HCT116 (cell line): ENCODE results near the gene SLC16A13. TPM values are rescaled to one million over a fixed set of nuclear protein-coding genes. Genes with fewer than 3 reads are reported as not detected.

ENCODE experiments used
- ATAC-seq: fragments of 200-7000 bp; cut with Tn5 transposase; 2 replicates; pipeline ENCODE4 v1.9.1; 2020; ENCODE audit warnings: mild to moderate bottlenecking, moderate library complexity
- BruUV-seq: library from RNA; stranded (reverse); fragments of 400-500 nt; replicated peaks from 2 replicates; lab custom pipeline; 2021; lab: Mats Ljungman, UMichigan
- CTCF ChIA-PET: fragments of 300-600 bp; sonication (Branson Sonifier 250); formaldehyde crosslinking; loops from one replicate; lab custom pipeline; 2021; ENCODE audit warnings: antibody characterized with exemption; lab: Charles Lee
- POLR2A ChIA-PET: fragments of 300-600, 350-600 bp; sonication (Branson Sonifier 250); formaldehyde crosslinking; loops from one replicate; lab custom pipeline; 2021; ENCODE audit warnings: antibody characterized with exemption; lab: Charles Lee
- RAD21 ChIA-PET, 2 experiments: fragments of 300-600 bp; sonication (Branson Sonifier 250); formaldehyde crosslinking; loops; one replicate each; lab custom pipeline; 2023; ENCODE audit warnings: low total read pairs in 2 of 2; ENCODE audit not compliant: uncharacterized antibody in 2 of 2, unreplicated experiment in 2 of 2, low non-redundant PET in 1 of 2; lab: Charles Lee
- DNase-seq: peaks from one replicate; pipeline ENCODE4 v3.0.0-alpha.2; 2010; ENCODE audit warnings: low read depth, low spot score
- H2AFZ ChIP-seq: fragments of 200-600 bp; shearing (Covaris generic), sonication (generic); 2 replicates; pipeline ENCODE4 v1.6.1; 2017; ENCODE audit warnings: low read depth, mixed run types, mixed read lengths, antibody characterized with exemption, low read length; ENCODE audit not compliant: poor library complexity, severe bottlenecking
- H3K27ac ChIP-seq: 2 replicates; pipeline ENCODE4 v1.5.1; 2012; ENCODE audit warnings: low read depth, low read length
- H3K27me3 ChIP-seq: fragments of 200-600 bp; sonication (generic); 2 replicates; pipeline ENCODE4 v1.6.1; 2016; ENCODE audit warnings: mixed run types, low read length, mixed read lengths; ENCODE audit not compliant: insufficient read depth
- H3K36me3 ChIP-seq, 2 experiments: fragments of 200-500 bp in 1 of 2; fragments of 200-600 bp in 1 of 2; sonication (Bioruptor generic) in 1 of 2; sonication (generic) in 1 of 2; 2 replicates each; pipeline versions ENCODE4 v1.5.1 to v1.6.1; 2014 to 2016; ENCODE audit warnings: low read length in 2 of 2, inconsistent platforms in 1 of 2, mixed read lengths in 1 of 2, mixed run types in 1 of 2; ENCODE audit not compliant: insufficient read depth in 2 of 2, control insufficient read depth in 1 of 2
- H3K4me1 ChIP-seq, 2 experiments: fragments of 200-600 bp in 1 of 2; sonication (generic) in 1 of 2; 2 replicates each; pipeline versions ENCODE4 v1.5.1 to v1.6.1; 2012 to 2017; ENCODE audit warnings: low read length in 2 of 2, inconsistent platforms in 1 of 2, mild to moderate bottlenecking in 1 of 2, mixed read lengths in 1 of 2, mixed run types in 1 of 2, moderate library complexity in 1 of 2; ENCODE audit not compliant: insufficient read depth in 2 of 2, control insufficient read depth in 1 of 2
- H3K4me2 ChIP-seq: fragments of 200-600 bp; sonication (generic); 2 replicates; pipeline ENCODE4 v1.6.1; 2017; ENCODE audit warnings: mixed run types, low read length, mixed read lengths
- H3K4me3 ChIP-seq, 2 experiments: fragments of 200-600 bp in 1 of 2; sonication (generic) in 1 of 2; replicated peaks in 1 of 2; 2 replicates each; pipeline ENCODE4 v1.5.1; 2011 to 2016; ENCODE audit warnings: low read length in 2 of 2, control low read depth in 1 of 2, low read depth in 1 of 2, mild to moderate bottlenecking in 1 of 2, mixed read lengths in 1 of 2, mixed run types in 1 of 2
- H3K79me2 ChIP-seq: fragments of 200-600 bp; sonication (generic); 2 replicates; pipeline ENCODE4 v1.6.1; 2017; ENCODE audit warnings: mild to moderate bottlenecking, mixed run types, low read length, moderate library complexity, mixed read lengths; ENCODE audit not compliant: insufficient read depth
- H3K9ac ChIP-seq: fragments of 200-600 bp; sonication (generic); 2 replicates; pipeline ENCODE4 v1.6.1; 2016; ENCODE audit warnings: low read length, mixed read lengths
- H3K9me2 ChIP-seq: fragments of 200-600 bp; sonication (generic), shearing (Covaris generic); 2 replicates; pipeline ENCODE4 v1.6.1; 2017; ENCODE audit warnings: mixed run types, mild to moderate bottlenecking, moderate library complexity; ENCODE audit not compliant: insufficient read depth
- H3K9me3 ChIP-seq, 2 experiments: fragments of 200-500 bp in 1 of 2; fragments of 200-600 bp in 1 of 2; sonication (Bioruptor generic) in 1 of 2; sonication (generic) in 1 of 2; 2 replicates each; pipeline ENCODE4 v1.6.1; 2014 to 2017; ENCODE audit warnings: low read length in 2 of 2, mixed read lengths in 2 of 2, inconsistent platforms in 1 of 2, low read depth in 1 of 2, mild to moderate bottlenecking in 1 of 2, mixed run types in 1 of 2, moderate library complexity in 1 of 2; ENCODE audit not compliant: control insufficient read depth in 1 of 2, insufficient read depth in 1 of 2
- H4K20me1 ChIP-seq: fragments of 200-600 bp; sonication (generic), shearing (Covaris generic); 2 replicates; pipeline ENCODE4 v1.6.1; 2017; ENCODE audit warnings: mixed run types, mild to moderate bottlenecking, moderate library complexity; ENCODE audit not compliant: insufficient read depth
- ATF3 ChIP-seq: IDR thresholded peaks from 2 replicates; pipeline ENCODE4 v1.6.1; 2012
- CEBPB ChIP-seq: IDR thresholded peaks from 2 replicates; pipeline ENCODE4 v1.6.1; 2012; ENCODE audit warnings: low read depth
- CTCF ChIP-seq, 3 experiments: fragments of 200-600 bp in 1 of 3; sonication (generic) in 1 of 3; IDR thresholded peaks in 2 of 3; conservative IDR thresholded peaks in 1 of 3; 2 replicates each; pipeline ENCODE4 v1.5.1; 2012 to 2017; ENCODE audit warnings: low read depth in 2 of 3, low read length in 2 of 3, antibody characterized with exemption in 1 of 3, borderline replicate concordance in 1 of 3, control low read depth in 1 of 3, mild to moderate bottlenecking in 1 of 3, mixed read lengths in 1 of 3, mixed run types in 1 of 3, moderate library complexity in 1 of 3; ENCODE audit not compliant: insufficient read depth in 1 of 3
- EGR1 ChIP-seq: IDR thresholded peaks from 2 replicates; pipeline ENCODE4 v1.6.1; 2012; ENCODE audit warnings: low read depth
- EZH2phosphoT487 ChIP-seq: fragments of 200-600 bp; IDR thresholded peaks from 2 replicates; pipeline ENCODE4 v1.6.1; 2018; ENCODE audit warnings: antibody characterized with exemption, borderline replicate concordance
- FOSL1 ChIP-seq: IDR thresholded peaks from 2 replicates; pipeline ENCODE4 v1.6.1; 2012; ENCODE audit warnings: low read depth
- JUND ChIP-seq: IDR thresholded peaks from 2 replicates; pipeline ENCODE4 v1.6.1; 2012
- POLR2A ChIP-seq: IDR thresholded peaks from 2 replicates; pipeline ENCODE4 v1.7.0; 2011; ENCODE audit warnings: borderline replicate concordance; ENCODE audit not compliant: insufficient read depth, insufficient read length; ENCODE audit errors: extremely low read depth
- YY1 ChIP-seq: IDR thresholded peaks from 2 replicates; pipeline ENCODE4 v1.6.1; 2011; ENCODE audit warnings: low read length, low read depth, moderate library complexity, mild to moderate bottlenecking; ENCODE audit not compliant: insufficient replicate concordance; ENCODE audit errors: extremely low read depth
- ZBTB33 ChIP-seq: IDR thresholded peaks from 2 replicates; pipeline ENCODE4 v1.6.1; 2011; ENCODE audit warnings: mild to moderate bottlenecking, low read length, moderate library complexity; ENCODE audit not compliant: insufficient replicate concordance; ENCODE audit errors: extremely low read depth
- ZFX ChIP-seq: fragments of 450-650 bp; IDR thresholded peaks from 2 replicates; pipeline ENCODE4 v1.6.1; 2017
- ZNF274 ChIP-seq: fragments of 200-500 bp; sonication (Bioruptor generic); IDR thresholded peaks from 2 replicates; pipeline ENCODE4 v1.6.1; 2014; ENCODE audit warnings: mild to moderate bottlenecking, low read depth, low read length, inconsistent platforms
- intact Hi-C: fragments of 100-400 bp; cut with micrococcal nuclease; formaldehyde crosslinking; loops from 2 replicates; pipeline ENCODE4 v1.10.0; 2022
- total RNA-seq: library from RNA; stranded (reverse); gene quantifications from one replicate; pipeline ENCODE4 v1.2.1, GENCODE V29; 2021; ENCODE audit not compliant: unreplicated experiment

The SLC16A13 gene
- total RNA-seq, 1 experiment from 2014 or later, result 6.8 TPM

GRCh38 chr17:7011415-7011814 lies 24.4 kb upstream of the SLC16A13 start:
- Histone ChIP-seq H3K4me3 (peak overlapping the region; percentile 61 to 74), H3K9ac (peak overlapping the region; percentile 98), H3K79me2 (peaks cover 56% of the 10 kb centered on the region), H3K9me3 (no peaks in the 10 kb centered on the region), H4K20me1 (no peaks in the 10 kb centered on the region), H3K4me1 (peaks cover 11 to 25% of the 10 kb centered on the region in 2 experiments; a peak in 3 of 4 replicates), H3K27me3 (no peaks in the 10 kb centered on the region), H2AFZ (no peak overlapping the region), H3K9me2 (no peaks in the 10 kb centered on the region), H3K27ac (peak overlapping the region; percentile 94; the same call in 1 of the 2 replicates), H3K4me2 (peak overlapping the region; percentile 100), H3K36me3 (no peaks in the 10 kb centered on the region)
- CTCF ChIA-PET, result interaction anchor here (0.9 kb wide), 1 partner anchor 168 kb away, joined by 3 read pairs; no protein-coding TSS in a partner anchor
- DNase-seq (no peak), ATAC-seq (no peak)
- no TSS peak for BruUV-seq
- POLR2A ChIA-PET, result no interaction called here
- intact Hi-C loops, result no loop called here
- TF ChIP-seq EGR1, result no peak
- TF ChIP-seq CTCF (IDR thresholded peaks at IDR 0.05 in 2 of 3, conservative IDR thresholded peaks at IDR 0.05 in 1 of 3; ENCODE audit: borderline replicate concordance in 1 of 3, insufficient read depth in 1 of 3, low read depth in 2 of 3, low read length in 2 of 3), result no peak
- TF ChIP-seq CEBPB, result no peak
- TF ChIP-seq ZFX, result no peak
- TF ChIP-seq JUND, result no peak
- TF ChIP-seq YY1, result no peak
- no peak for TF ChIP-seq POLR2A
- RAD21 ChIA-PET, result no interaction called here

- no peaks in the 10 kb centered on the region for H3K9me3 ChIP-seq
- intact Hi-C loops, result no loop called here
- H3K27me3 ChIP-seq, result no peaks in the 10 kb centered on the region
- H3K79me2 ChIP-seq, result peaks cover 56% of the 10 kb centered on the region
- no peaks in the 10 kb centered on the region for H4K20me1 ChIP-seq
- ChIA-PET CTCF (interaction anchor here (0.9 kb wide), 1 partner anchor 168 kb away, joined by 3 read pairs; no protein-coding TSS in a partner anchor), RAD21 (no interaction called here), POLR2A (interaction anchor here (0.7 to 1.2 kb wide), 2 partner anchors 12 to 24 kb away, joined by 3 to 5 read pairs; partner anchors contain the start of gene SLC16A13)
- H3K36me3 ChIP-seq, result no peaks in the 10 kb centered on the region
- ATAC-seq (no peak), DNase-seq (no peak)
- peak overlapping the region; percentile 98 for H3K9ac ChIP-seq
- no peak overlapping the region for H2AFZ ChIP-seq
- peak overlapping the region; percentile 100 for H3K4me2 ChIP-seq
- peak overlapping the region; percentile 61 to 74 for H3K4me3 ChIP-seq
- H3K9me2 ChIP-seq, result no peaks in the 10 kb centered on the region
- BruUV-seq, result TSS peak; percentile 76
- H3K4me1 ChIP-seq, result peaks cover 11 to 25% of the 10 kb centered on the region in 2 experiments; a peak in 3 of 4 replicates
- H3K27ac ChIP-seq, result peak overlapping the region; percentile 94
- no peak for TF ChIP-seq CEBPB
- no peak for TF ChIP-seq EZH2phosphoT487
- no peak for TF ChIP-seq EGR1
- no peak for TF ChIP-seq ATF3
- no peak for TF ChIP-seq FOSL1
- TF ChIP-seq ZNF274, result no peak
- no peak for TF ChIP-seq ZBTB33
Measured at GRCh38 chr17:7011942-7012254, 23.9 kb upstream of the SLC16A13 start.
